DMS153 (cell line): ENCODE data around the gene GEMIN5.
"Not testable (repeated sequence)": the region's sequence is repeated elsewhere in the genome, so short reads cannot be mapped to it uniquely, and the experiment has no call there.

Source experiments
- DNase-seq: peaks from one replicate; lab custom pipeline; 2025; lab: John Stamatoyannopoulos, UW

The GEMIN5 gene

DNA sequence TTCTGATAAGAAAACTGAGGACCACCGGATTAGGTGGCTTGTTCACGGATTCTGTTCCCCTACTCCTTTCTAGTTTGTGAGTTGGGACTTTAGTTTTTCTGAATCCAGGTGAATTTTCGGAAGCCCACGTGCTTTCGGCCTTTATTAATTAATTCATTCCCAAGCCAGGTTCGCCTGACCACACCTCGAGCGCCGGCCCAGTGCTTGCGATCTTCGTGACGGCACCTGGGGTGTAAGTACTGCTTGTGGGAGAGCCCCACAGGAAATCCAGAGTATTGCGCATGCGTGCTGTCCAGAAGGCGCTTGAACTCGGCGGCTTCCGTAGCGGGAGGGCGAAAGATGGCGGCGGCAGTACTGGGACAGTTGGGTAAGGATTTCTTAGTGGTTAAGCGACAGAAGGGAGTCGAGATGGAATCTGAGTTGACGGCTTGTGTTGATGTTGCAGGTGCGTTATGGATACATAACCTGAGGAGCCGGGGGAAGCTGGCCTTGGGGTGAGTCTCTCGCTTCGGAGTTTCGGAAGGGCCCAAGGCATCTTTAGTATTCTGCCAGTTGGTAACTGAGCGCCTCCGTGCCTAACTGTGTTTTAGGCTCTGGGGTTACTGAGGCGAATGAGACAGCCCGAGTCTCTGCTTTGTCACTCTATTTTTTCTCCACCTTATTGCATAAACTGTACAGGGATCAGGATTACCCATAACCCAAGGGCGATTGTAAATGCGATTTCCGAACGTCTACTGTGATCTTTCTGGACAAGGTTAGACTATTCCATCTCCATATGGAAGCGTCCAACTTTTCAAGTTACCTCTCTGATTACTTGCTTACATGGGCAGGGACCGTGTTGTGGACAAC lies 3.0 kb upstream of the GEMIN5 start, which contains the start of gene MRPL22:
Gene MRPL22 (plus strand): TSS at position 302 of the 849 bp plus-strand sequence. CDS start 38 bp downstream, at position 340.
- DNase-seq = peak; percentile 62

GRCh38 chr5:154940375-154940771 lies 2.4 kb upstream of the GEMIN5 start:
- no peak for DNase-seq

- DNase-seq = not testable (repeated sequence)
Measured at GRCh38 chr5:154939387-154939786, 1.4 kb upstream of the GEMIN5 start.

- no peak for DNase-seq
Measured at GRCh38 chr5:154937186-154937717, 759 bp downstream of the GEMIN5 start.

DNA sequence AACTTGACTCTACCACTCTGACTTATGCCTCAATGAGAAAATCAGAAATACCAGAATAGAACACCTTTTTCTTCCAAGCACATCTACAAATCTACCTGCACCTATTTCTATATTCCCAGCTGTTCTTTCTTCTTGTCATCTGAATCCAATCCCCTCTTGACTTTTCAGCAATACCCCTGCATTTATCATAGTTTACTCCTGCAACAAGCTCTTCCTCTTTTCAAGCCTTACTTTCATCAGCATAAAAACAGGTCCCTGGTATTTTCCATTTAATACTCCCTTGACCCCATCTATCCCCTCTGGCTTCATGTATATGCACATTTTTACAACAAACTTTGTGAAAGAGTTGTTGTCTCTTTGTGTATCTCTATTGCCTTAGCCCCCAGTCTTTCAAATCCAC lies 3.1 kb downstream of the GEMIN5 start:
- no peak for DNase-seq

GRCh38 chr5:154933537-154933936 lies 4.5 kb downstream of the GEMIN5 start:
- no peak for DNase-seq

DNA sequence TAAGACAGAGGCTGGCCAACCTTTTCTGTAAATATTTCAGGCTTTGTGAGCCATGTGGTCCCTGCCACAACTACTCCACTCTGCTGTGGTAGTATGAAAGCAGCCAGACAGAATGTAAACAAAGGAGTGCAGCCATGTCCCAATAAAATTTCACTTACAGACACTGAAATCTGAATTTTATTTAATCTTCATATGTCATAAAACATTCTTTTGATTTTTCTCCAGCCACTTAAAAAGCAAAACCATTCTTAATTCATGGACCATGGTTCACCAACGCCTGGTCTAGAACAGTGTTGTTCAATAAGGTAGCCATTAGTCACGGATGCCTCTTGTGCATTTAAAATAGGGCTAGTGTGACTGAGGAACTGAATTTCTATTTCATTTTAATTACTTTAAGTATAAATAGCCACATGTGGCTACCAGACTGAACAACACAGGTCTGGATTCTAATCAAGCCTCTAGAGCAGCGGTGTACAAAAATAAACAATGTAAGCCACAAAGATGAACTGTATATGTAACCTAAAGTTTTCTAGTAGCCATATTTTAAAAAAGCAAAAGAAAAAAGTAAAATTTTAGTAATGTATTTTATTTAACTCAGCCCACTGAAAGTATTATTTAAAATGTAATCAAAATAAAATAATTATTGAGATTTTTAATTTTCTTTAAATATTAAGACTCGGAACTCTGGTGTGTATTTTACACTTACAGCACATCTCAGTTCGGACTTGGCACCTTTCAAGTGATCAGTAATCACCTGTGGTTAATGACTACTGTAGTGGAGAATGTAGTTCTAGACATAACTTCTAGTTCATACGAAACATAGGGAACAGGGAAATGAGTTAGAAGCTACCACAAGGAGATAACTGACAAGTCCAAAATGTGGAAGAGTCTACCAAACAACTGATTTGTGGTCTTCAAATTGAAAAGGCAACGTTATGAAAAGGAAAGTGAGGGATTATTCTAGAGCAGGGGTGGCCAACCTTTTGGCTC lies 14.3 kb downstream of the GEMIN5 start:
- DNase-seq = no peak

- no peak for DNase-seq
Measured at GRCh38 chr5:154917757-154918156, 20.3 kb downstream of the GEMIN5 start.

GRCh38 chr5:154916874-154917273 lies 21.1 kb downstream of the GEMIN5 start:
- DNase-seq = no peak

DNA sequence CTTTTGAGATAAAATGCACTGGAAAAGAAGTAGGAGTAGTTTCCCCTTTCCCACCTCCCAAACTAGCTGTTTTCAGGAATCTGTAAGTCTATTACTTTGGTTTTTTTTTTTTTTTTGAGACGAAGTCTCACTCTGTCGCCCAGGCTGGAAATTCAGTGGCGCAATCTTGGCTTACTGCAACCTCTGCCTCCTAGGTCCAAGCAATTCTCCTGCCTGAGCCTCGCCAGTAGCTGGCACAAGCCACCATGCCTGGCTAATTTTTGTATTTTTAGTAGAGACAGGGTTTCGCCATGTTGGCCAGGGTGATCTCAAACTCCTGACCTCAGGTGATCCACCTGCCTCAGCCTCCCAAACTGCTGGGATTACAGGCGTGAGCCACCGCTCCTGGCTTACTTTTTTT lies 32.4 kb downstream of the GEMIN5 start:
- not testable (repeated sequence) for DNase-seq

- DNase-seq = no peak
Measured at GRCh38 chr5:154901913-154902312, 36.1 kb downstream of the GEMIN5 start.

DNA sequence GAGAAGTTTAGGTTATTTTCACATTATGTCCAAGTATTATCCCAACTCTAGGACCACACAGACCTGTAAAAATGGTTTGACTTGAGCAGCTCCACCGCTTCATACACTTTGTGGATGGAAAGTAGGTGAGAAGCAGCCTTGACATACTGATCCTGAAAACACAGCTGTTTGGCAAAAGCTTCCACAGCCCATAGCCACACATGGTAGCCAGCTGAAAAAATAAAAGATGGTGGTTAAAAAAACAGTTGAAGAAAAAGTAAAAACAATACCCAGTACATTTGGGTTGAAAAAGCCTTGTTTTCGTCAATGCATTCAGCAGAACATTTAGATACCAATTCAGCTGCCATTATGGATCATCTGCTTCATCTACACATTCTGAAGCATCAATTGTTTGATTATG lies 36.7 kb downstream of the GEMIN5 start:
- DNase-seq = no peak

GRCh38 chr5:154900066-154900465 lies 37.9 kb downstream of the GEMIN5 start:
- no peak for DNase-seq

GRCh38 chr5:154899151-154899816 lies 38.7 kb downstream of the GEMIN5 start:
- no peak for DNase-seq

- DNase-seq = no peak
Measured at GRCh38 chr5:154898210-154898609, 39.8 kb downstream of the GEMIN5 start.

DNA sequence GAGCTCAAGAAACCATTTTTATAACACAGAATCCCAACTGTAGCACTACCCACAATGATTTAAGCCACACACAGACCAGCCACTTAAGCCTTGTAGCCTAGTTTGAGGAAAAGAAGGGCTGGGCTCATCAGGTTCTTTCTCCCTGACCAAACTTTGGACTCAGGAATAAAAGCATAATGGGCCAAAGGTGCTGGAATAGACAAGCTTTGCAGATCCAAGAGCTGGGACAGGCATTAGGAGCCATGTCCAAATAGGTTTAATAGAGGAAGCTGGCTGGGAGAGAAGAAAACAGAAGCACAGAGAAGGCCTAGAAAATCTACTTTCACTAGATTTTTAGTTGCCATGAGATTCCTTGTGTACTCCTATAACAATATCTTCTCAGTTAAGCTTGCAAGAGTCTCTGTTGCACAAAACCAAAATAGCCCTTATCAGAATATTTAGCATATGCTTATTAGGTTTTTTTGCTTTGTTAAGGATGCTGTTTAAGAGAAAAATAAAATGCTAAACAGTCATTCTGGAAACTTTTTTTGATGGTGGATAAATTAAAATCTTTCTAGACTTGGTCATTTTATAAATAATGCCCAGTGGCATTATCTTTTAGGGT lies 41.3 kb downstream of the GEMIN5 start:
- DNase-seq = no peak

DNA sequence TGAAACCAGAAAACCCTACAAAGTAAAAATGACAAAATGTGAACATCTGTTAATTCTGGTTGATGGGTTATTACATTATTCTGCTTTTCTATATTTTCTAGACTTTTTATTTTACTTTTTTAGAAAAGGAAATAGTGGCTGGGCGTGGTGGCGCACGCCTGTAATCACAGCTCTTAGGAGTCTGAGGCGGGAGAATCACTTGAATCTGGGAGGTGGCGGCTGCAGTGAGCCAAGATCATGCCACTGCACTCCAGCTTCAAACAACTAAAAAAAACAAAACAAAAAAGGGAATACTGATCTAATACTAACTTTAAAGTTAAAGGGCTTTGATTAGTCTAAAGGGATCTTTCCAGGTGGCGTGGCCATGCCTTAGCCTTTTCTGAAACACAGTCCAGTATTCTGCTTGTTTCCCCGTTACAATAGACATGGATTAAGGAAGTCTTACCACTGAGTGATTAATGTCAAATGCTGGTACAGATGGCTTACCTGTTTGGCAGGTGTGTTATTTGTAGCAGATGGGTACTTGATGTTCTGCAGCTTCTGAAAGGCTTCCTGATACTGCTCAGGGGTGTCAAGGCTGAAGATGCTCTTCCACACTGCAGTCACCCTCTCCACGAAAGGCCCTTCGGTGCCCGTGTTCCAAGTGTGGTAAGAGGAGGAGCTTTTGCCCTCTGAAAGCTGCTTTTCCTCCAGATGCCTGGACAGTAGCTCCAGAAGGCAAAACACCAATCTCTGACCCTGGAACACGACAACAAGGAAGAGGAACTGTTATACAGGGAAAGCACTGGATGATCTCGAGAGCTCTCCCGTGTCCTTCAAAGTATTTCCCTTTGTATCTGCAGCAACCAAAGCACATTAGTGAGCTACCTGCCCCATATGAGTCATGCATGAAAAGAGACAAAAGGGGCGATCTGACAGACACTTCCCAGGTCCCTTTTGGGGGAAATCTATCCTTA lies 42.1 kb downstream of the GEMIN5 start:
- DNase-seq = peak; percentile 22

DNA sequence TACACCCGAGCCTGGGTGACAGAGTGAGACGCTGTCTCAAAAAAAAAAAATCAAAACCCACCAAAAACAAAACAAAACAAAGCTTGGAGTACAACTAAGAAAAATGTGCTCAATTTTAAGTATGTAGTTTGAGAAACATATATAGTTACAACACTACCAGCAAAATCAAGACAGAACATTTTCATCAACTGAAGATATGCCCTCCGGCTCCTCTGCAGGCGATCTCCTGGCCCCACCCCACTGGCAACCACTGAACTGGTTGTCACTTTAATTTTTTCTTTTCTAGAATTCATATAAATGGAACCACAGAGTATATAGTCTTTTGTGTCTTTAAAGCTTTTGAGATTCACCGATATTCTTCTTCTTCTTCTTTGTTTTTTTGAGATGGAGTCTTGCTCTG lies 44.6 kb downstream of the GEMIN5 start:
- no peak for DNase-seq

GRCh38 chr5:154892369-154892771 lies 45.6 kb downstream of the GEMIN5 start:
- no peak for DNase-seq

- DNase-seq = no peak
Measured at GRCh38 chr5:154885439-154885838, 52.6 kb downstream of the GEMIN5 start.
